HepG2 (cell line): ENCODE results near the gene SEC14L1. TPM values are rescaled to one million over a fixed set of nuclear protein-coding genes. Genes with fewer than 3 reads are reported as not detected.

Experiments used
- AHDC1 ChIP-seq: sonication (generic); formaldehyde crosslinking; IDR thresholded peaks from 2 replicates; pipeline ENCODE4 v1.5.1; 2020; ENCODE audit warnings: mild to moderate bottlenecking, missing genetic modification reagents, borderline replicate concordance
- HMGA1 ChIP-seq: sonication (generic); formaldehyde crosslinking; conservative IDR thresholded peaks from 2 replicates; pipeline ENCODE4 v1.4.0; 2020; ENCODE audit warnings: missing genetic modification reagents
- JUN ChIP-seq: sonication (generic); formaldehyde crosslinking; IDR thresholded peaks from 2 replicates; pipeline ENCODE4 v1.4.0; 2020; ENCODE audit warnings: mild to moderate bottlenecking, missing genetic modification reagents
- KLF6 ChIP-seq: IDR thresholded peaks from 2 replicates; pipeline ENCODE4 v1.8.0; 2016; ENCODE audit warnings: missing biosample characterization, missing genetic modification reagents
- LCORL ChIP-seq, 2 experiments: fragments of 450-650 bp in 1 of 2; sonication (generic) in 1 of 2; formaldehyde crosslinking in 1 of 2; IDR thresholded peaks; 2 replicates each; pipeline versions ENCODE4 v1.5.0 to v1.6.1; 2017 to 2020; ENCODE audit warnings: antibody characterized with exemption in 1 of 2, missing genetic modification reagents in 1 of 2
- MZF1 ChIP-seq: sonication (generic); formaldehyde crosslinking; IDR thresholded peaks from 2 replicates; pipeline ENCODE4 v1.8.1; 2023; ENCODE audit warnings: mild to moderate bottlenecking, missing genetic modification reagents, borderline replicate concordance
- PLSCR1 ChIP-seq: sonication (generic); formaldehyde crosslinking; IDR thresholded peaks from 2 replicates; pipeline ENCODE4 v1.5.0; 2020; ENCODE audit warnings: missing genetic modification reagents, mild to moderate bottlenecking, borderline replicate concordance
- SIX1 ChIP-seq: sonication (generic); formaldehyde crosslinking; IDR thresholded peaks from 2 replicates; pipeline ENCODE4 v1.4.0; 2020; ENCODE audit warnings: missing genetic modification reagents, borderline replicate concordance
- ZBTB21 ChIP-seq: sonication (generic); formaldehyde crosslinking; IDR thresholded peaks from 2 replicates; pipeline ENCODE4 v1.4.0; 2020; ENCODE audit warnings: missing genetic modification reagents
- ZNF143 ChIP-seq: sonication (generic); formaldehyde crosslinking; IDR thresholded peaks from 2 replicates; pipeline ENCODE4 v1.4.0; 2020; ENCODE audit warnings: missing genetic modification reagents
- ZNF232 ChIP-seq: sonication (generic); formaldehyde crosslinking; IDR thresholded peaks from 2 replicates; pipeline ENCODE4 v1.4.0; 2020; ENCODE audit warnings: missing genetic modification reagents, borderline replicate concordance
- ZNF430 ChIP-seq: sonication (generic); formaldehyde crosslinking; IDR thresholded peaks from 2 replicates; pipeline ENCODE4 v1.9.0; 2021; ENCODE audit warnings: mild to moderate bottlenecking, missing genetic modification reagents
- ZNF597 ChIP-seq: sonication (generic); formaldehyde crosslinking; IDR thresholded peaks from 2 replicates; pipeline ENCODE4 v1.5.0; 2020; ENCODE audit warnings: missing genetic modification reagents
- ZNF766 ChIP-seq: sonication (generic); formaldehyde crosslinking; IDR thresholded peaks from 2 replicates; pipeline ENCODE4 v1.5.0; 2020; ENCODE audit warnings: missing genetic modification reagents, borderline replicate concordance
- polyA plus RNA-seq, 8 experiments: library from polyadenylated mRNA; depleted of rRNA in 3 of 8; stranded (reverse) in 7 of 8; unstranded in 1 of 8; fragments of >200 nt; fragmentation: Illumina TruSeq in 4 of 8; extraction: Trizol in 4 of 8; gene quantifications; 2 replicates each; pipeline versions ENCODE4 v1.2.1 to v1.2.3, GENCODE V29; 2011 to 2016; ENCODE audit warnings: low read depth in 4 of 8, missing spikeins in 1 of 8, mixed read lengths in 1 of 8; ENCODE audit not compliant: insufficient read depth in 1 of 8
- total RNA-seq, 5 experiments: library from RNA; depleted of rRNA; stranded (reverse); fragments of >200 nt; fragmentation: Illumina TruSeq; extraction: Trizol; gene quantifications; 2 replicates each; pipeline ENCODE4 v1.2.3, GENCODE V29; 2016; ENCODE audit warnings: low read depth in 1 of 5
- TF ChIP-seq, protein P1 (sequence below): sonication (generic); formaldehyde crosslinking; IDR thresholded peaks from 2 replicates; pipeline ENCODE4 v1.8.1; 2023; ENCODE audit warnings: missing genetic modification reagents, mild to moderate bottlenecking, borderline replicate concordance
- TF ChIP-seq, protein P2 (sequence below): sonication (generic); formaldehyde crosslinking; IDR thresholded peaks from 2 replicates; pipeline ENCODE4 v1.8.0; 2022; ENCODE audit warnings: missing genetic modification reagents, mild to moderate bottlenecking, inconsistent platforms, borderline replicate concordance
- TF ChIP-seq, protein P3 (sequence below): IDR thresholded peaks from 2 replicates; pipeline ENCODE4 v1.6.1; 2012; ENCODE audit warnings: inconsistent platforms

Gene SEC14L1
- total and polyA plus RNA-seq, 2 of the 13 experiments (the other 11 are each of a cell fraction or from before 2014, with no cell fraction given) = 26.3 to 43.9 TPM

GRCh38 chr17:77140878-77141767, at the start of gene SEC14L1 (continued):
- no peak for TF ChIP-seq ZNF232 (CRISPR knock-in tag)
- TF ChIP-seq MZF1 (CRISPR knock-in tag) = no peak
- no peak for TF ChIP-seq ZNF143 (CRISPR knock-in tag)
- no peak for TF ChIP-seq LCORL (IDR thresholded peaks at IDR 0.05)
- TF ChIP-seq LCORL (CRISPR knock-in tag; IDR thresholded peaks at IDR 0.05) = no peak
- TF ChIP-seq ZNF430 (CRISPR knock-in tag) = peak; percentile 7; the same call in 1 of the 2 replicates
- TF ChIP-seq SIX1 = no peak
- no peak for TF ChIP-seq PLSCR1 (CRISPR knock-in tag)
- no peak for TF ChIP-seq HMGA1 (CRISPR knock-in tag)
- TF ChIP-seq, protein P1, sequence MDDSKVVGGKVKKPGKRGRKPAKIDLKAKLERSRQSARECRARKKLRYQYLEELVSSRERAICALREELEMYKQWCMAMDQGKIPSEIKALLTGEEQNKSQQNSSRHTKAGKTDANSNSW (CRISPR knock-in tag) = no peak
- TF ChIP-seq JUN = no peak
- TF ChIP-seq, protein P2, sequence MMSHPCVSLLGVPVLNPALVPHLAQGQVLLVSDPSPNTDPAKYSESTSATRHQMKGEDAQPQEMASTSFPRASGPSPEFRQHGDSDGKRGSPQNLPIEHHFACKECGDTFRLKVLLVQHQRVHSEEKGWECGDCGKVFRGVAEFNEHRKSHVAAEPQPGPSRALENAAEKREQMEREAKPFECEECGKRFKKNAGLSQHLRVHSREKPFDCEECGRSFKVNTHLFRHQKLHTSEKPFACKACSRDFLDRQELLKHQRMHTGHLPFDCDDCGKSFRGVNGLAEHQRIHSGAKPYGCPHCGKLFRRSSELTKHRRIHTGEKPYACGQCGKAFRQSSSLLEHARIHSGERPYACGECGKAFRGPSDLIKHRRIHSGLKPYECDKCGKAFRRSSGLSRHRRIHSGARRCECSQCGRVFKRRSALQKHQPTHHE (CRISPR knock-in tag) = no peak
- TF ChIP-seq KLF6 (CRISPR knock-in tag) = no peak; the same call in 1 of the 2 replicates
- TF ChIP-seq AHDC1 (CRISPR knock-in tag) = 0 out of 2 replicates have a peak, but pooled peaks have one; percentile 32
- no peak for TF ChIP-seq ZNF597 (CRISPR knock-in tag)
- TF ChIP-seq, protein P3, sequence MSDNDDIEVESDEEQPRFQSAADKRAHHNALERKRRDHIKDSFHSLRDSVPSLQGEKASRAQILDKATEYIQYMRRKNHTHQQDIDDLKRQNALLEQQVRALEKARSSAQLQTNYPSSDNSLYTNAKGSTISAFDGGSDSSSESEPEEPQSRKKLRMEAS = no peak
- TF ChIP-seq ZBTB21 (CRISPR knock-in tag) = no peak
- TF ChIP-seq ZNF766 = no peak
